ENCODE measurements around the gene ARL5B. TPM values are rescaled to one million over a fixed set of nuclear protein-coding genes. Genes with fewer than 3 reads are reported as not detected.

Gene ARL5B
- total and polyA plus RNA-seq, 2 of the 8 experiments (the other 6 are each of a cell fraction or from before 2014, with no cell fraction given) = 8.4 to 52.1 TPM

GRCh38 chr10:18699849-18700840 lies 40.9 kb downstream of the ARL5B start (continued):
- TF ChIP-seq, protein P1, sequence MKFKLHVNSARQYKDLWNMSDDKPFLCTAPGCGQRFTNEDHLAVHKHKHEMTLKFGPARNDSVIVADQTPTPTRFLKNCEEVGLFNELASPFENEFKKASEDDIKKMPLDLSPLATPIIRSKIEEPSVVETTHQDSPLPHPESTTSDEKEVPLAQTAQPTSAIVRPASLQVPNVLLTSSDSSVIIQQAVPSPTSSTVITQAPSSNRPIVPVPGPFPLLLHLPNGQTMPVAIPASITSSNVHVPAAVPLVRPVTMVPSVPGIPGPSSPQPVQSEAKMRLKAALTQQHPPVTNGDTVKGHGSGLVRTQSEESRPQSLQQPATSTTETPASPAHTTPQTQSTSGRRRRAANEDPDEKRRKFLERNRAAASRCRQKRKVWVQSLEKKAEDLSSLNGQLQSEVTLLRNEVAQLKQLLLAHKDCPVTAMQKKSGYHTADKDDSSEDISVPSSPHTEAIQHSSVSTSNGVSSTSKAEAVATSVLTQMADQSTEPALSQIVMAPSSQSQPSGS (IDR thresholded peaks at IDR 0.05; ENCODE audit: low read length) = no peak
- TF ChIP-seq FOSL1 (IDR thresholded peaks at IDR 0.05; ENCODE audit: insufficient read depth, low read depth, low read length) (no peak), TBP (IDR thresholded peaks at IDR 0.05; ENCODE audit: low read depth, low read length) (no peak), SIX5 (IDR thresholded peaks at IDR 0.05; ENCODE audit: low read depth, low read length) (no peak), TEAD4 (IDR thresholded peaks at IDR 0.05; ENCODE audit: low read depth, low read length) (no peak), SUZ12 (IDR thresholded peaks at IDR 0.05; ENCODE audit: low read length) (no peak), CHD1 (IDR thresholded peaks at IDR 0.05; ENCODE audit: low read depth, low read length) (no peak), POLR2A (IDR thresholded peaks at IDR 0.05; ENCODE audit: control extremely low read depth in 1 of 2, low read depth in 2 of 2, low read length in 2 of 2) (no peak), SIN3A (conservative IDR thresholded peaks at IDR 0.05 in 1 of 2, IDR thresholded peaks at IDR 0.05 in 1 of 2; ENCODE audit: low read depth in 1 of 2, low read length in 2 of 2) (no peak)

Data from H1 (cell line).